Endothelial cell of hepatic sinusoid (primary cell): ENCODE data around the gene SPAG9.

Experiments used
- in situ Hi-C: cut with HindIII; loops from 2 replicates; pipeline ENCODE4 v1.10.0; 2017; ENCODE audit warnings: low sequenced_read_pairs

SPAG9 gene

DNA sequence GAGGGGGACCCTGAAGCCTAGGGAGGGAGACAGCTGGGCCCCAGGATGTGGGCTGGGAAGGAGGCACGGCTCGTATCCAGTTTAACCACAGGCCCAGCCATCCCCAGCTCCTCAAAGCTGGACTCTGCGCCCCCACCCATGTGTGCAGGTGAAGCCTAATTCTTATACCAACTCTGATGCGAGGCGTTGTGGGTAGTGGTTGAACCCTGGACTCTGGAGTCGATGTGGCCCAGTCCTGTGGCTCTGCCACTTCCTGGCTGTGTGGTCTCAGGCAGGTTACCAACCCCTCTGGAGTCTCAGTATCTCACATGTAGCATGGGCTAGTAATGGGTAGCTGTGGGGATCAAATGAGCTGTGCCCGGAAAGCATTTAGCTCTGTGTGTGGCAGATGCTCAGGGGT is 194.1 kb downstream of the SPAG9 start:
- in situ Hi-C loops: no loop called here

DNA sequence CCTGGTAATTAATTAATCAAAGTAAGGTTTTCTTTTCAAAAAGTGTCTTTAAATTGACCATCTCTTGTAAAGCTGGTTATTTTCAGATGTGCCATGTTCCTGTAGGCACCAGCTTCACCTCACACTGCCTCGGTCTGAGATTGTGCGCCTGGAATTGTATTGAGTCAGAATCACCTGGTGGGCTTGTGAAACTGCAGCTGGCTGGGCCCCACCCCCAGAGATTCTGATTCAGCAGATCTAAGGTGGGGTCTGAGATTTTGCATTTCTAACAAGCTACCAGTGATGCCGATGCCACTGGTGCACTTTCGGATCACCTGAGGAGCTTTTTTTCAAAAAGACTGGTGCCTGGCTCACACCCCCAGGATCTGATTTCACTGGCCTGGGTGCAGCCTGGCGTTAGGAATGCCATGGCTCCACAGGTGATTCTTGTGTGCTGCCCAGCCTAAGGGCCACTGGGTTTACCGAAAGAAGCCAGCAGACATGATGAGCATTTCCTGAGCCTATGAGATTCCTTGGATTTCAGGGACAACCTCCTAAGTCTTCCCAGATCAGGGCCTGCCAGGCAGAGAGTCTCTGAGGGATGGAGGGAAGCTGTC is 195.3 kb downstream of the SPAG9 start:
- in situ Hi-C loops: no loop called here

DNA sequence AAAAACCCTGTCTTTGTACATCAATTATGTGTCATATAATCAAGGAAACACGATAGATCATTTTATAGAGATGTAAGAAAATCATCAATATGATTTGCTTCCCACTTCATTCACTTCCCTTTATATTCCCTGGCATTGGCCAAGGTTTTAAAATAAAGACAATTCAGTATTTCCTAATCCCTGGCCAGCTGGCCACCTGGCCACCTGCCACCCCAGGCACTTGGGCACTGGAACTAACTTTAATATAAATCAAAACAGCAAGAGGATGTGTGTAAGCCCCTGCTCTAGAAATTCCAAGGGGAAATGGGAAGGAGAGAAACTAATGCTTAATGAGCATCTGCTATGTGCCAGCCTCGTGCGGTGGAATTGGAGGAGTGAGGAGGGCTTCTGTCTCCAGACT is 195.9 kb downstream of the SPAG9 start:
- in situ Hi-C loops: no loop called here

DNA sequence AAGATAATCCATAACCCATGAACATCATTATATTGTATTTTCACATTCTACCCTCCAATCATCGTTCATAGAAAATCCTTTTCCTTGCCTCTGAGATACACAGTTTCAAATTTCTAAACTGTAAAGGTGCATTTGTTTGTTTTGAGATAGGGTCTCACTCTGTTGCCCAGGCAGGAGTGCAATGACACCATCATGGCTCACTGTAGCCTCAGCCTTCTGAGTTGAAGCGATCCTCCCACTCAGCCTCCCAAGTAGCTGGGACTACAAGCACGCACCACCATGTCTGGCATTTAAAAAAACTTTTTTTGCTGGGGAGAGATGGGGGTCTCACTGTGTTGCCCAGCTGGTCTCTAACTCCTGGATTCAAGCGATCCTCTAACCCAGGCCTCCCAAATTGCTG is 196.4 kb downstream of the SPAG9 start:
- in situ Hi-C loops: no loop called here

DNA sequence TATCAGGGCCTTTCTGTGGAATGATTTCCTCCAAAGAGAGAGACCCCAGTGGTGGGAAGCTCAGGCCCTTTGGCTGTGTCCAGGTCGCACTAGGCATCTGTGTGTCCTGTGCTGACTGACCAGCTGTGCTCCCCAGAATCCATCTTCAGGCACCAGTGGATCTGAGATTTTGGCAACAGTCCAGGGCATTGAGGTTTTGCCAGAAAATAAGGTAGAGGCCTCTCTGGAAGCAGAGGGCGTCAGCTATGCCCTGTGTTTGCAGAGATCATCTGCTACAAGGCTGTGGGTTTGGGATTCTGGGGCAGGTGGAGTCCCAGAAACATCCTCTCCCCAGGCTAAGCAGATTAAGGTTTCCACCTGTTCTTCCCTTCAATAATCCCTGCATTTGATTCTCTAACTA is 197.1 kb downstream of the SPAG9 start:
- in situ Hi-C loops: no loop called here

DNA sequence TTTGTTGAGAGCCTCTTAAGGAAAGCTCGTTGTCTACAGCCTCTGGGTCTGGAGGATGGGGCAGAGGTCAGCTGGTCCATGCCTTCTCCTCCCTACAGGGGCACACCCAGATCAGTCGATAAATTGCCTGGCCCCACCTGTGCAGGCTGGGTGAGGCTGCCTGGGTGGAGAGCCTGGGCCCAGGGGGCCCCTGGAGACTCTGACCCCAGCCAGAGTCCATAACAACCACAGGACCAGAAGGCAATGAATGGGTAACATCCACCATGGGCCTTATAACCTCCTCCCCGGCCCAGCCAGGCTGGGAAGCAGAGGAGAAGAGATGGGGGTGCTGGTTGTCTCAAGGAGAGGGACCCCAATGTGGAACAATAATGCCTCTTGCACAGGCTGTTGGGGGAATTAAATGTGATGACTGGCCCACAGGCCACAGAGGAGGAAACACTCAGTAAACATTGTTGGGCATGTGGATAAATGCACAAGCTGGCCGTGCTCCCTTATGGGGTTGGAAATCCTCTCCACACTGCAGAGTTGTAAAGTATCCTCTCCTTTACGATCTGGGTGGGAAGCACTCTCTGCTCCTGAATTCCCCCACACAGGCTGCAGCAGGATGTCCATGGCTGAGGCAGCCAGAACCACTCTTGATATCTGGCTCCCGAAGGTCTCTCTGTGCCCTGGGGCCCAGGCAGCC is 197.8 kb downstream of the SPAG9 start:
- in situ Hi-C loops: no loop called here

DNA sequence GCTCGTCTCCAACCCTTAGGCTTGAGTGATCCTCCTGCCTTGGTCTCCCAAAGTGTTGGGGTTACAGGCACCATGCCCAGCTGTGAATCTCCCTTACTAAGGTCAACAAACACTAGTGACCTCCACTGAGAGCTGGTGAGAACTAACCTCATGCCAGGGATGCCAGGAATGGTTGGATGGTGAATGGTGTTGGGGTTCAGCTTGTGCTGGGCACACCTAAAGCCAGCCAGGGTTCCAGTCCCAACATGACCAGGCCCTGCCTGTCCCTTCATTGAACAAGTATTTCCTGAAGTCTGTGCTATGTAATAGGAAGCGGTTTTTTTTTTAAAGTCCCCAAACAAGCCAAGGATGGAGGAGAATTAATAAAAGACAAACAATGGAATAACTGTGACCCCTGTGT is 198.6 kb downstream of the SPAG9 start:
- in situ Hi-C loops: no loop called here

DNA sequence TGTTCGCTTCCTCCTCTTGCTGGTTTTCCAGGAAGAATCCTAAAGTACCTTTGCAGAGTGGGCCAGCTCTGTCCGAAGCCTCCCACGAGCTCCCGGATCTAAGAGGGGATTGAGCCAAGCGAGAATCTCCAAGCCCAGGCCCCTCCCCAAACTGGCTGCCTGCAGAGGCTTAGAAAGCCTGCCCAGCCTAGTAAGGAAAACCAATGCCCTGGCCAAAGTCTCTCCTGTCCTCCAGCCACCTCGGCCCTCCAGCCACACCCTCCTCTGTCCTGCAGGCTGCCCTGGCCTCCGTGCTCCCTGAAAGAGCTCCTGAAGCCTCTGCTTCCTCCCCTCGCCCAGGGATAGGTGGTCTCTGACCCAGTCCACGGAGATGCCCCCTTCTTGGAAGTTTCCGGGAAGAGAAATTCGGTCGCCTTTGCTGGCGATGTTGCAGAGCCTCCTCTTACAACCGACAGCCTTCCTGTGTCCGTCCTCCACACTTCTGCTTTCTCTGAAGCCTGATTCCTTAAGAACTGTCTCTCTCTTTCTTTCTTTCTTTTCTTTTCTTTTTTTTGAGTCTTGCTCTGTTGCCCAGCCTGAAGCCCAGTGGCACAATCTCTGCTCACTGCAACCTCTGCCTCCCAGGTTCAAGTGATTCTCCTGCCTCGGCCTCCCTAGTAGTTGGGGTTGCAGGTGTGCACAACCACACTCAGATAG is 199.6 kb downstream of the SPAG9 start:
- in situ Hi-C loops: no loop called here

DNA sequence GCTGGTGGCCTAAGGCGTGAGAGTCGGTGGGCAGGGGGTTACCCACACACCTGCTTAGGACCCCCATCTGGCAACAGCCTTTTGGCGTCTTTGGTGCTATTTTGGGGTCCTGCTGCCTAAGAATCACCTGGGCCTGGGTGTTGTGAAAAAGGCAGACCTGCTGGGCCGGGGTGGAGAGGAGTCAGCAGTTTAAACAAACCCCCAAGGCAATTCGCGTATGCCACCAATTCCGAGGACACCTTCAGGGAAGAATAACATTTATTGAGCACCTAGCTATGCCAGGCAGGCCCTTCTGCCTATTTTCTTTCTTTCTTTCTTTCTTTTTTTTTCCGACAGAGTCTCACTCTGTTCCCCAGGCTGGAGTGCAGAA is 200.6 kb downstream of the SPAG9 start:
- in situ Hi-C loops: no loop called here

DNA sequence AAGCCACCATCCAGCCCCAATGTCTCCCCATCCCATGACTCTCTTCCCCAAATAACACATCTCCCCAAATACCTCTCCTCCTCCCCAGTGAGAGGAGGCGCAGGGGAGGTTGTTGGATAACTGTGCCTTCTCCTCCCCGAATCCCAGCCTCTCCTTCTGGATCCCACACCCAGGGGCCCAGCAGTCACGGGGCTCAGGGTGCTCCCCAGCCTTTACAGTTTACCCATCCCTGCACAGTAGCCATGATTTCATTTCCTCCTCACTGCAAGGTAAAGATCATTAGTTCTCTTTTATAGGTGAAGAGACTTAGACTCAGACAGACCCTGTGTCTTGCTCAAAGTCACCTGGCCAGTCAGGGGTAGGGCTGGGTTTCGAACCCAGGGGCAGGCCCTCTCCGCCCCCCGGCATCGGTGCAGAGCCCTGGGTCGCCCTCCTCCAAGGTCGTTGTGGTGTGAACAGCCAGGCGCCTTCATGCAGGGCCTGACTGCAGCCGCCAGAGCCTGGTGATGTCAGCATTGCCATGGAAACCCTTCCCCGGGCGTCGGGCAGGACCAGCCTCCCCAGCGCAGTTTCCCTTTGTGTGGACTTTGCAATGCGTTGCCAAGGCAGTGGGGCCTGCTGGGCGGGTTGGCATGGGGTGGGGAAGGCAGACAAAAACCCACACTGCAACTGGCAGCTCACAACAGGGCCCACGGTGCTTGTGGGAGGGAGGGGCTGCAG is 201.2 kb downstream of the SPAG9 start:
- in situ Hi-C loops: no loop called here

DNA sequence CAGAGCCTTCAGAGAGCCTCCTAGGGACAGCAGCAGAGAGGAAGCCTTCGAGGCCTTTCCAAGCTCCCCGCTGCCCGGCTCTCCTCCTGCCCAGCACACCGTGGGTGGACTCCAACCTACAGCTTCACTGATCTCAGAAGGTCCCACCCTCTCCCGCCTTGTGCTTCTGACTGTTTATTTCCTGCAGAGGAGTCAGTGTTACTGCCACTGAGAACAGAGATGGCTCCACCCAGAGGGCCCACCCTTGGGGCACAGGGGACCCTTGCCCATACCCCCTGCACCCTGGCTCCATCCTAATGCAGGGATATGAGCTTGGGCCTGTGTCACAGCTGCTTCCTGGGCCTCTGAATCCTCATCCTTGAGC is 201.8 kb downstream of the SPAG9 start:
- in situ Hi-C loops: no loop called here

DNA sequence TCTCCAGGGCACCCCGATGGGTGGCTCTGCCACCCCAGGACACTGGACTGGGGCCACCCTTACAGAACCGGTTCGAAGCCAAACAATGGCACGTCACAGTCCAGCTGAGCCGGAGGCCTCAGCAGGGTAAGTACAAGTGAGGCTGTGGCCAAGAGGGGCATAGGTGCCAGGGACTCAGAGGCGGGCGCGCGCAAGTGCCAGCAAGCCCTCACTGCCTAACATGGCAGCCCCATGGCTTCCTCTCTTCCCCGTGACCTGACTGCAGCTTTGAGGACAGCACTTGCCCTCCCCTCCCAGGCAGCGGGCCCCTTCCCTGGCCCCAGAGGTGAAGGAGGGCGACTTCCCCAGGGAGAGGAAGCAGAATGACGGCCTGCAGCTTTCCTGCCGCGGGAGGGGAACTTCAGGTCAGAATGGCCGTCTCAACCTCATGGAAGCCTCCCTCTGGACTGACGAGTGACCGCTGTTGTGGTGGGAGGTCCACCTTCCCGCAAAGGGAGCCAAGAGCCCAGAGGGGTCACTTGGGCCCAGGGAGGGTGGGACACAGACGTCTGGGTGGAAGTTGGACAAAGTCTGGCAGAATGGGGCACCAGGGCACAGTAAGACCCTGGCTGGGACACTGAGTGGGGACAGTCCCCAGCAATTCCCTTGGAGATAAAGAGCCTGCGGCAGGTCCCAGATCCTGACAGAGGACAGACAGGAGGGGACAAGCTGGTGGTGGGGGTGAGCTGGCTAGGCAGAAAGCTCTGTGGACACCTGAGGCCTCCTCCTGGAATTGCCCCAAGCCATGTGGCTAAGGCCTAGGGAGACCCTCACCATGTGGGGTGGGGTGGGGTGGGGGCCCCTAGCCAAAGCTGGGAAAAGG is 202.4 kb downstream of the SPAG9 start:
- in situ Hi-C loops: no loop called here

DNA sequence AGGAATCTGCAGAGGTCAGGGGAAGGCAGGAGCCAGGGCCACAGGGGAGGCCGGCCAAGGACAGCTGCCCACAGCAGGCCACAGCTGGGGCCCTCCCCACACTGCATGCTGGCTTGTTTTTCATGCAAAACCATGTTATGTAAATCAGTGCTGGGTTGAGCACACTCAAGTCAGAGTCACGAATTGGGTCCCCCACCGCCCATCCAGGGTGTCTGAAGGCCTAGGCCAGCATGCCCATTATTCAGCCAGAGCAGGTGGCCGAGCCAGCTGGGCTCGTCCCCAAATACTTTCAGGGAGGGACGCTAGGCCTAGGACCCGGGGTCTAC is 203.3 kb downstream of the SPAG9 start:
- in situ Hi-C loops: no loop called here

DNA sequence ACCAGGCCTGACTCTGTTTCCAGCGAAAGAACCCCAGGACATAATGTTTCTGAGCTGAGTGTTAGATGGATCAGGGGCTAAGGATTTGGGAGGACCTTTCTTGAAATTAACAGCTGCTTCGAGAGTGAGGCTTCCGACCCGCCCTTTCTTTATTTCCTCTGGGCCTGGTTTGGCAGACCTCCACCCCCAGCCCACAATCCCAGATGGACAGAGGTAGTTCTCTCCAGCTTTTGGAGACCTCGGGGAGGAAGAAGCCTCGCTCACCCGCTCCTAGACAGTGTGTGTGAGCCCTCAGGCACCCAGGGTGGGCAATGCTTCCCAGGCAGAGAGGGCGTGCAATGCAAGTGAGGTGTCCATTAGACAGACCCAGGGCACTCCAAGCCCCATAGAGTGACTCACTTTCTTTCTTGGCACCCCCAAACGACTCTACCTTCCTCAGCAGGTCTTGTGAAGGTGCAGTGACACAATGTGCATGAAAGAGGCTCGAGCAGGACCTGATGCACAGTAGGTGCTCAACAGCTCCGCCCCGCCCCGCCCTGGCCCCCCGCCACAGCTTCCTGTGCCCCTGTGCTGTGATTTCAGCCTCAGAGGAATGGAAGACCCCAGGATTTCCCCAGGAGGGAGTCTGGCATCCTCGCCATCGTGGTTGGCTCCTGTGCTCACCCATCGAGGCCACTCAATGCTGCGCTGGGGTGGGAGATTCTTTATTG is 203.8 kb downstream of the SPAG9 start:
- in situ Hi-C loops: no loop called here

DNA sequence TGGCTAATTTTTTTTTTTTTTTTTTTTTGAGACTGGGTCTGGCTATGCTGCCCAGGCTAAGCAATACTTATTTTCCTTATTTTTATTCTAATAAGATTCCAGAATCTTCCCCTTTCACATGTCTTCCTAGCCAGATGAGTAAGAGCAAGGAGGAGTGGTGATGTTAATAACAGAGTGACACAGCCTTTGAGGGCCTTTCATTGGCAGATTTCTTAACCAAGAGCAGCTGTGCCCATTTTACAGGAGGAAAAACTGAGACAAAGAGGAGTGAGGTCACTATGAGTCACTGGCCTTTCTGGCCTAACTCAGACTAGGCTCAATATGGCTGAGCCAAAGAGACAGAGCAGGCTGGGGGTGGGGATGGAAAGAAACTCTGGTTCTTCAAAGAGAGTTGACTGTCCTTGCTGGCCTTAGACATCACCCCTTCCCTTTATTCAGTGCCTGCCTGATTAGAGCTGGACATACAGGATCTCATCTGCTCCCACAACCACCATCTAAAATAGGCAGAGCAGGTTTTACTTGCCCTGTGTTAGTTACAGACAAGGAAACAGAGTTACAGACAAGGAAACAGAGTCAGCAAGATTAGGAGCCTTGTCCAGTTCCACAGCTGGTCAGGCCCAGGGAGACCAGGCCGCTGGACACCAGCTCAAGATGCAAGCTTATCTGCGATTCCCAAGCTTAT is 204.5 kb downstream of the SPAG9 start:
- in situ Hi-C loops: no loop called here

DNA sequence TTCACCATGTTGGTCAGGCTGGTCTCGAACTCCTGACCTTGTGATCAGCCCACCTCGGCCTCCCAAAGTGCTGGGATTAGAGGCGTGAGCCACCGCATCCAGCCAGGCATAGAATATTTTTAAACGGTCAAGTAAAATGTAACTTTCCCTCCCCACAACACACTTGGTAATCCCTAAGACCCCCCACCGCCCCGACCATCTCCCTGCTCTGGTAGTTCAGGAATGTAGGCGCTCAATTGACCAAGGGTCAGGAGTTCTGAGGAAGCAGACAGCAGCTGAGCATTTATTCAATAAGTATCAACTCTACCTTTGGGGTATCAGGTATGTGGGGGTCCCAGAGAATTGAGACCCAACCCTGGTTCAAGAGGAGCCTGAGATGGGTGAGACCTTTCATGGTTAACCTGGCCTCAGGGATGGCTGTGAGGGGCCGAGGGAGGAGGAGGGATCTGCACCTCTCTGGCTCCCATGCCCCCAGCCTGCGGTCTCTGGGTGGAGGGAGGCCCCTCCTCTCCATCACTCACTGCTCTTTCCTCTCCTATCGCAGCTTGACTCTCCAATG is 206.1 kb downstream of the SPAG9 start:
- in situ Hi-C loops: no loop called here

DNA sequence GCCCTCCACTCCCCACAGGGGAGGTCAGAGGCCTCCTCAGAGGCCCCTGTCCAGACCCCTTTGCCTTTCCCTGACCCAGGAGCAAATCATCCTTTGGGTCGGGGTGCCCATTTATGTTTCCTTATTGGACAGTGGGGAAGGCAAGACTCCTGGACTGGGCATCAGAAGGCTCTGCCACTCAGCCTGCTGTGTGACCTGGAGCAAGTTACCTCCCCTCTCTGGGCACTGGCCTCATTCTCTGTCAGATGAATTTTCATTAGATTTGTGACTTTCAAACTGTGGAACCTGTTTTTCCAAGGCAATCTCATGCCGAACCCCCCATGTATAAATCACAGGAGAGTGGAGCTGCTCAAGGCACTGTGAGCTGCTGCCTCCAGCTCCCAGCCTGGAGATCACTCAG is 207.5 kb downstream of the SPAG9 start:
- in situ Hi-C loops: no loop called here
